Left ventricle myocardium inferior (tissue), 1 donor: ENCODE results near the gene MYO6. TPM values are rescaled to one million over a fixed set of nuclear protein-coding genes. Genes with fewer than 3 reads are reported as not detected.

Experiments
- DNase-seq: peaks from one replicate; pipeline ENCODE4 v3.0.0-alpha.2; 2020
- H3K27ac ChIP-seq: fragments of 200-600 bp; replicated peaks from 2 replicates; pipeline ENCODE4 v1.8.0; 2021
- H3K27me3 ChIP-seq: fragments of 200-600 bp; 2 replicates; pipeline ENCODE4 v1.8.0; 2021; ENCODE audit warnings: low read depth
- H3K36me3 ChIP-seq: fragments of 200-600 bp; 2 replicates; pipeline ENCODE4 v1.8.0; 2021
- H3K4me1 ChIP-seq: fragments of 200-600 bp; 2 replicates; pipeline ENCODE4 v1.8.0; 2021
- H3K4me3 ChIP-seq: fragments of 200-600 bp; 2 replicates; pipeline ENCODE4 v1.8.0; 2021; ENCODE audit warnings: mild to moderate bottlenecking, moderate library complexity
- H3K9me3 ChIP-seq: fragments of 200-600 bp; replicated peaks from 2 replicates; pipeline ENCODE4 v1.8.0; 2021
- intact Hi-C: fragments of 100-400 bp; cut with micrococcal nuclease; formaldehyde crosslinking; loops from one replicate; pipeline ENCODE4 v1.11.0; 2022
- total RNA-seq: library from RNA; stranded (reverse); fragmentation: NEBNext Ultra II Directional; extraction: Animal tissue kit (Norgen Biotek cat#: 25700); gene quantifications from one replicate; pipeline ENCODE4 v1.2.1, GENCODE V29; 2021
- TF ChIP-seq, protein P1 (sequence below): fragments of 200-600 bp; IDR thresholded peaks from 2 replicates; pipeline ENCODE4 v1.8.0; 2021; ENCODE audit warnings: antibody characterized with exemption, mild to moderate bottlenecking, borderline replicate concordance
- donor health status: DM: no; HTN: yes; CAD: no; lungs with severe emphysema.

The MYO6 gene
- total RNA-seq, 1 donor from 2014 or later = 5.0 TPM

DNA sequence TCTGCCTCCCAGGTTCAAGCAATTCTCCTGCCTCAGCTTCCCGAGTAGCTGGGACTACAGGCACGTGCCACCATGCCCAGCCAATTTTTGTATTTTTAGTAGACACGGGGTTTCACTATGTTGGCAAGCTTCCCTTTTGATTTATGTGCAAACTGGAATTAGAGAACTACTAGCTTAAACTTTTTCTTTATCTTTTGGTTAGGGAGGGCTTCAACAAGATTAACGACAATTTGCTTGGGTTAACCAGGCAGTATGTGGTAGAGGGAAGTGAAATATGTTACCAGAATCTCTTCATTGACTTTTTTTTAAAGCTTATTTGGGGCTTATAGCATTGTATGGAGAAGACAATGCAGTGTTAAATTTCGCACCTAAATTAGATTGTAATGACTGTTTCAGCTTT is 9.0 kb downstream of the MYO6 start:
- Histone ChIP-seq H3K36me3 (no peaks in the 10 kb centered on the region), H3K27me3 (no peaks in the 10 kb centered on the region), H3K4me1 (peaks cover 20% of the 10 kb centered on the region), H3K9me3 (no peaks in the 10 kb centered on the region), H3K27ac (no peak overlapping the region), H3K4me3 (no peak overlapping the region)
- no peak for DNase-seq
- TF ChIP-seq, protein P1, sequence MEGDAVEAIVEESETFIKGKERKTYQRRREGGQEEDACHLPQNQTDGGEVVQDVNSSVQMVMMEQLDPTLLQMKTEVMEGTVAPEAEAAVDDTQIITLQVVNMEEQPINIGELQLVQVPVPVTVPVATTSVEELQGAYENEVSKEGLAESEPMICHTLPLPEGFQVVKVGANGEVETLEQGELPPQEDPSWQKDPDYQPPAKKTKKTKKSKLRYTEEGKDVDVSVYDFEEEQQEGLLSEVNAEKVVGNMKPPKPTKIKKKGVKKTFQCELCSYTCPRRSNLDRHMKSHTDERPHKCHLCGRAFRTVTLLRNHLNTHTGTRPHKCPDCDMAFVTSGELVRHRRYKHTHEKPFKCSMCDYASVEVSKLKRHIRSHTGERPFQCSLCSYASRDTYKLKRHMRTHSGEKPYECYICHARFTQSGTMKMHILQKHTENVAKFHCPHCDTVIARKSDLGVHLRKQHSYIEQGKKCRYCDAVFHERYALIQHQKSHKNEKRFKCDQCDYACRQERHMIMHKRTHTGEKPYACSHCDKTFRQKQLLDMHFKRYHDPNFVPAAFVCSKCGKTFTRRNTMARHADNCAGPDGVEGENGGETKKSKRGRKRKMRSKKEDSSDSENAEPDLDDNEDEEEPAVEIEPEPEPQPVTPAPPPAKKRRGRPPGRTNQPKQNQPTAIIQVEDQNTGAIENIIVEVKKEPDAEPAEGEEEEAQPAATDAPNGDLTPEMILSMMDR = no peak
- intact Hi-C loops = no loop called here

GRCh38 chr6:75759207-75759606 is 10.2 kb downstream of the MYO6 start:
- Histone ChIP-seq H3K27ac (no peak overlapping the region), H3K9me3 (no peaks in the 10 kb centered on the region), H3K36me3 (no peaks in the 10 kb centered on the region), H3K4me1 (peaks cover 20% of the 10 kb centered on the region), H3K27me3 (no peaks in the 10 kb centered on the region), H3K4me3 (no peak overlapping the region)
- intact Hi-C loops = no loop called here
- no peak for DNase-seq
- TF ChIP-seq, protein P1 = no peak

DNA sequence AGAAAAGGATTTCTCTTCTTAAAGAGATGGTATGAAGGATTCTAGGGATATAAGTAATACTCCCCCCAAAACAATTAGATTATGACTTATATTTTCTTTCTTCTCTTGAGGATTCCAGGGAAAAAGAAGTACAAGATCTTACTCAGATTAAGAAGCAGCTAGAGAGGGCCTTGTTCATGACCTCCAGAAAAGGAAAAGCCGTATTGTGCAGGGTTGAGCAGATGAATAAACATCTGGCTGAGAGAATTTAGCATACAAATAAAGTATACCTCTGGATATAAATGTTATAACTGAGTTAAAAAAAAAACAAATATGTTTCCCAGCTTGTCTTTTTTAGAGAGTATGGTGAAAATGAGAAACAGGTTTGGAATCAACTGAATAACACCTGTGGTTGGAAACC is 11.3 kb downstream of the MYO6 start:
- H3K4me3 ChIP-seq = no peak overlapping the region
- H3K27me3 ChIP-seq = no peaks in the 10 kb centered on the region
- TF ChIP-seq, protein P1 = no peak
- no peaks in the 10 kb centered on the region for H3K36me3 ChIP-seq
- no peak for DNase-seq
- H3K9me3 ChIP-seq = no peaks in the 10 kb centered on the region
- intact Hi-C loops = no loop called here
- peaks cover 20% of the 10 kb centered on the region for H3K4me1 ChIP-seq
- H3K27ac ChIP-seq = no peak overlapping the region

- no peaks in the 10 kb centered on the region for H3K36me3 ChIP-seq
- TF ChIP-seq, protein P1 = no peak
- no peaks in the 10 kb centered on the region for H3K9me3 ChIP-seq
- no peak overlapping the region for H3K27ac ChIP-seq
- H3K4me1 ChIP-seq = peaks cover 20% of the 10 kb centered on the region
- no peaks in the 10 kb centered on the region for H3K27me3 ChIP-seq
- intact Hi-C loops = no loop called here
- no peak for DNase-seq
- no peak overlapping the region for H3K4me3 ChIP-seq
Measured at GRCh38 chr6:75761489-75761888, 12.4 kb downstream of the MYO6 start.

DNA sequence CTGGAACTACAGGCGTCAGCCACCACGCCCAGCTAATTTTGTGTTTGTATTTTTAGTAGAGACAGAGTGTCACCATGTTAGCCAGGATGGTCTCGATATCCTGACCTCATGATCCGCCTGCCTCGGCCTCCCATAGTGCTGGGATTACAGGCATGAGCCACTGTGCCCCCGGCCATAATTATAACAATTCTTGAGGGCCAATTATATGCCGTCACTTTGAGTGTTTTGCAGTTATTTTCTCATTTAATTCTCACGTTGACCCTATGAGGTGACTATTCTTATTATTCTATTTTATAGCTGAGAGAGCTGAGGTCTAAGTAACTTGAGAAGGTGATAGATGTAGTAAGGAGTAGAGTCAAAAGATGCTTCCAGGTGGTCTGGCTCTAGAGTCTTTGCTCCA is 13.0 kb downstream of the MYO6 start:
- intact Hi-C loops = no loop called here
- H3K4me1 ChIP-seq = peaks cover 20% of the 10 kb centered on the region
- DNase-seq = no peak
- no peaks in the 10 kb centered on the region for H3K27me3 ChIP-seq
- TF ChIP-seq, protein P1 = no peak
- H3K9me3 ChIP-seq = no peaks in the 10 kb centered on the region
- no peaks in the 10 kb centered on the region for H3K36me3 ChIP-seq
- no peak overlapping the region for H3K4me3 ChIP-seq
- H3K27ac ChIP-seq = no peak overlapping the region

DNA sequence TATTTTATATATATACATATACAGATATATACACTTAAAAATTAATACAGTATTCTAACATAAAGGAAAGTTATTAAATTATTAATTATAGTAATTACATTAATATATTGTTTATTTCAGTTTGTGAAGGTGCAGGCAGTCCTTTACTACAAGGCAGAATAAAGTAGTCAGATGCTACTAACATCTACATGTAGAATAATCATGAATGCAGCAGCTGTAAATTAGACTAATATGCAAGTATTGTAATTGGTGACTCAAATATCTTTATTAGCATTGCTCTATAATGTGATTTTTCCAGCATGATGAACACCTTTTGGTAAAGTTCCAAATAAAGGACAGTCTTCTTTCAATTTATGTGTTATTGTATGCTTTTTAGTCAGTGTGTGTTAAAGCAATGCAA is 17.3 kb downstream of the MYO6 start:
- TF ChIP-seq, protein P1 = no peak
- Histone ChIP-seq H3K36me3 (no peaks in the 10 kb centered on the region), H3K4me1 (no peaks in the 10 kb centered on the region), H3K27ac (no peak overlapping the region), H3K4me3 (no peak overlapping the region), H3K9me3 (no peaks in the 10 kb centered on the region), H3K27me3 (no peaks in the 10 kb centered on the region)
- DNase-seq = no peak
- intact Hi-C loops = no loop called here
